Measurements from ENCODE around the gene ARHGEF3.
"Not testable (repeated sequence)": the region's sequence is repeated elsewhere in the genome, so short reads cannot be mapped to it uniquely, and the experiment has no call there.

DNA sequence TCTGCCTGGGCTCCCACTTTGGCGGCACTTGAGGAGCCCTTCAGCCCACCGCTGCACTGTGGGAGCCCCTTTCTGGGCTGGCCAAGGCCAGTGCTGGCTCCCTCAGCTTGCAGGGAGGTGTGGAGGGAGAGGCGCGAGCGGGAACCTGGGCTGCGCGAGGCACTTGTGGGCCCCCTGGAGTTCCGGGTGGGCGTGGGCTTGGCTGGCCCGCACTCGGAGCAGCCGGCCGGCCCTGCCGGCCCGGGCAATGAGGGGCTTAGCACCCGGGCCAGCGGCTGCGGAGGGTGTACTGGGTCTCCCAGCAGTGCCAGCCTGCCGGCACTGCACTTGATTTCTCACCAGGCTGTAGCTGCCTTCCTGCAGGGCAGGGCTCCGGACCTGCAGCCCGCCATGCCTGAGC is 82.9 kb downstream of the ARHGEF3 start:
- not testable (repeated sequence) for TF ChIP-seq POLR2A, POLR2AphosphoS5 (IDR thresholded peaks at IDR 0.05)
